Dermis microvascular lymphatic vessel endothelial cell (primary cell): ENCODE measurements around the gene STS. TPM values are rescaled to one million over a fixed set of nuclear protein-coding genes. Genes with fewer than 3 reads are reported as not detected.
A peak's percentile ranks its signal among the peaks of the same experiment; 100 is the strongest.

Experiments
- DNase-seq, 2 donors: peaks; one replicate each; pipeline versions ENCODE4 v3.0.0 to v3.0.0-alpha.2; 2010; ENCODE audit warnings: low read depth in 2 of 2
- total RNA-seq: library from RNA; depleted of rRNA; stranded (reverse); fragments of >200 nt; gene quantifications from 2 replicates; pipeline ENCODE4 v1.2.1, GENCODE V29; 2014

STS gene
- total RNA-seq, 1 donor from 2014 or later = 4.9 TPM

GRCh38 chrX:7139202-7140081 is 8.1 kb upstream of the STS start:
- DNase-seq = peak in 1 of 2 donors; percentile 33

- no peak for DNase-seq
Observed at GRCh38 chrX:7143076-7143475, 4.4 kb upstream of the STS start.

GRCh38 chrX:7143941-7144525 is 3.5 kb upstream of the STS start:
- DNase-seq = no peak

- peak in 1 of 2 donors; percentile 15 for DNase-seq
Observed at GRCh38 chrX:7145454-7145853, 2.1 kb upstream of the STS start.

- no peak for DNase-seq
Observed at GRCh38 chrX:7146020-7146702, 1.4 kb upstream of the STS start.

- no peak for DNase-seq
Observed at GRCh38 chrX:7146703-7147412, 654 bp upstream of the STS start.

GRCh38 chrX:7147978-7148854 is 704 bp downstream of the STS start, which contains the start of gene PUDP:
Gene PUDP, minus strand, starts transcription at chrX:7148153. Its CDS starts 40 bp downstream, at chrX:7148113.
- DNase-seq = peak; percentile 74 to 78

GRCh38 chrX:7149411-7149810 is 1.9 kb downstream of the STS start:
- DNase-seq = no peak

GRCh38 chrX:7153231-7153630 is 5.7 kb downstream of the STS start:
- DNase-seq = no peak

GRCh38 chrX:7154041-7154597 is 6.6 kb downstream of the STS start:
- no peak for DNase-seq

GRCh38 chrX:7155163-7155562 is 7.7 kb downstream of the STS start:
- DNase-seq = no peak

- no peak for DNase-seq
Observed at GRCh38 chrX:7156879-7157278, 9.4 kb downstream of the STS start.

- no peak for DNase-seq
Observed at GRCh38 chrX:7158468-7158990, 11.0 kb downstream of the STS start.

GRCh38 chrX:7159149-7159861 is 11.8 kb downstream of the STS start:
- DNase-seq = no peak

- no peak for DNase-seq
Observed at GRCh38 chrX:7163146-7163677, 15.7 kb downstream of the STS start.

GRCh38 chrX:7164174-7164573 is 16.7 kb downstream of the STS start:
- no peak for DNase-seq

GRCh38 chrX:7168371-7168770 is 20.9 kb downstream of the STS start:
- no peak for DNase-seq

GRCh38 chrX:7169627-7170026 is 22.1 kb downstream of the STS start:
- no peak for DNase-seq

- peak in 1 of 2 donors; percentile 30 for DNase-seq
Observed at GRCh38 chrX:7170898-7171297, 23.4 kb downstream of the STS start.
